GM21526 (cell line): ENCODE measurements around the gene MORC2.
A peak's percentile ranks its signal among the peaks of the same experiment; 100 is the strongest.

Experiments used
- ATAC-seq: cut with Tn5 transposase; IDR thresholded peaks from one replicate; pipeline ENCODE4 v1.9.1; 2021; ENCODE audit warnings: moderate library complexity; ENCODE audit not compliant: unreplicated experiment, low FRiP score

The MORC2 gene

GRCh38 chr22:30968015-30968923 lies at the start of gene MORC2:
MORC2 (minus strand) TSS chr22:30968774; CDS start chr22:30967889, 885 bp downstream.
- peak; percentile 9 for ATAC-seq

- no peak for ATAC-seq
These were observed 37.0 kb upstream of the MORC2 start for GRCh38 chr22:31005535-31005934.

- ATAC-seq = no peak
These were observed 32.7 kb upstream of the MORC2 start for GRCh38 chr22:31001124-31001770.

- ATAC-seq = no peak
These were observed 29.8 kb upstream of the MORC2 start for GRCh38 chr22:30998329-30998728.

- ATAC-seq = no peak
These were observed 27.9 kb upstream of the MORC2 start for GRCh38 chr22:30996462-30996861.

- ATAC-seq = no peak
These were observed 26.4 kb upstream of the MORC2 start for GRCh38 chr22:30994960-30995359.

GRCh38 chr22:30992565-30992964 lies 24.0 kb upstream of the MORC2 start:
- no peak for ATAC-seq

GRCh38 chr22:30990690-30991089 lies 22.1 kb upstream of the MORC2 start:
- ATAC-seq = no peak

GRCh38 chr22:30989474-30989873 lies 20.9 kb upstream of the MORC2 start:
- no peak for ATAC-seq

GRCh38 chr22:30985561-30986208 lies 17.1 kb upstream of the MORC2 start:
- no peak for ATAC-seq

- no peak for ATAC-seq
These were observed 15.7 kb upstream of the MORC2 start for GRCh38 chr22:30984317-30984716.

GRCh38 chr22:30982512-30982911 lies 13.9 kb upstream of the MORC2 start:
- no peak for ATAC-seq

GRCh38 chr22:30979932-30980331 lies 11.4 kb upstream of the MORC2 start:
- ATAC-seq = no peak

GRCh38 chr22:30978304-30978962 lies 9.9 kb upstream of the MORC2 start:
- ATAC-seq = no peak

GRCh38 chr22:30970356-30970746 lies 1.8 kb upstream of the MORC2 start:
- ATAC-seq = no peak

GRCh38 chr22:30969532-30970355 lies 1.2 kb upstream of the MORC2 start:
- ATAC-seq = peak; percentile 33

GRCh38 chr22:30968924-30969531 lies 454 bp upstream of the MORC2 start, which contains the start of gene TUG1:
TUG1 (plus strand) TSS chr22:30969265.
- ATAC-seq = peak; percentile 82

- ATAC-seq = no peak
These were observed 3.7 kb downstream of the MORC2 start for GRCh38 chr22:30964858-30965257.

- ATAC-seq = no peak
These were observed 13.4 kb downstream of the MORC2 start for GRCh38 chr22:30955153-30955552.
